Uterus (tissue), 2 donors: ENCODE results near the gene C1QC.

Experiments used
- POLR2A ChIP-seq, 2 donors: fragments of 450-650 bp; IDR thresholded peaks; one replicate each; pipeline ENCODE4 v1.6.1; 2016; ENCODE audit warnings: antibody characterized with exemption in 2 of 2, mild to moderate bottlenecking in 1 of 2, moderate library complexity in 1 of 2
- TF ChIP-seq, protein P1 (sequence below), 4 experiments: fragments of 200-600 bp in 2 of 4; fragments of 450-650 bp in 2 of 4; sonication (generic) in 2 of 4; IDR thresholded peaks; one replicate each; pipeline ENCODE4 v1.5.1; 2016 to 2019; ENCODE audit warnings: antibody characterized with exemption in 4 of 4, mild to moderate bottlenecking in 2 of 4, moderate library complexity in 1 of 4

DNA sequence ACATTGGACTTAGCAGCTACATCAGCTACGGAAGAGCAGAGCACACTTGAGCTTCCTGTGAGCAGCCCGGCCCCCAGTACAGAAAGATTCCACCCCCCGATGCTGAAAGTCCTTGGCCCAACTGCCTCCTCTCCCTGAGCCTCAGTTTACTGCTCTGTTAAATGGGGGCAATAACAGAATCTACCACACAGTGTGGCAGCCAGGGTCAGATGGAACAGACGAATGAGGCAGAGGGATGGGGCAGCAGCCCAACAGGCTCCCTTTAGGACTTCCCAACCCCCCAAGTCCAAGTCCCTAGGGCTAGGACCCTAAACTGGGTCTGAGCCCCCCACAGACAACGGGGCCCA, 29.9 kb upstream of the C1QC start:
- TF ChIP-seq, protein P1, sequence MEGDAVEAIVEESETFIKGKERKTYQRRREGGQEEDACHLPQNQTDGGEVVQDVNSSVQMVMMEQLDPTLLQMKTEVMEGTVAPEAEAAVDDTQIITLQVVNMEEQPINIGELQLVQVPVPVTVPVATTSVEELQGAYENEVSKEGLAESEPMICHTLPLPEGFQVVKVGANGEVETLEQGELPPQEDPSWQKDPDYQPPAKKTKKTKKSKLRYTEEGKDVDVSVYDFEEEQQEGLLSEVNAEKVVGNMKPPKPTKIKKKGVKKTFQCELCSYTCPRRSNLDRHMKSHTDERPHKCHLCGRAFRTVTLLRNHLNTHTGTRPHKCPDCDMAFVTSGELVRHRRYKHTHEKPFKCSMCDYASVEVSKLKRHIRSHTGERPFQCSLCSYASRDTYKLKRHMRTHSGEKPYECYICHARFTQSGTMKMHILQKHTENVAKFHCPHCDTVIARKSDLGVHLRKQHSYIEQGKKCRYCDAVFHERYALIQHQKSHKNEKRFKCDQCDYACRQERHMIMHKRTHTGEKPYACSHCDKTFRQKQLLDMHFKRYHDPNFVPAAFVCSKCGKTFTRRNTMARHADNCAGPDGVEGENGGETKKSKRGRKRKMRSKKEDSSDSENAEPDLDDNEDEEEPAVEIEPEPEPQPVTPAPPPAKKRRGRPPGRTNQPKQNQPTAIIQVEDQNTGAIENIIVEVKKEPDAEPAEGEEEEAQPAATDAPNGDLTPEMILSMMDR (IDR thresholded peaks at IDR 0.05): no peak
- TF ChIP-seq POLR2A (IDR thresholded peaks at IDR 0.05): no peak
